GM12872 (cell line): ENCODE results near the gene JMJD8.

ENCODE experiments used
- CTCF ChIP-seq: IDR thresholded peaks from 3 replicates; pipeline ENCODE4 v1.5.1; 2011; ENCODE audit warnings: low read depth, mild to moderate bottlenecking, low read length, moderate library complexity; ENCODE audit not compliant: insufficient read depth

The JMJD8 gene

GRCh38 chr16:647173-647902, 36.8 kb downstream of the JMJD8 start:
- TF ChIP-seq CTCF: no peak

GRCh38 chr16:646679-647172, 37.4 kb downstream of the JMJD8 start:
- no peak for TF ChIP-seq CTCF

- no peak for TF ChIP-seq CTCF
Measured at GRCh38 chr16:645852-646678, 38.1 kb downstream of the JMJD8 start.

GRCh38 chr16:644556-644955, 39.6 kb downstream of the JMJD8 start:
- no peak for TF ChIP-seq CTCF

GRCh38 chr16:643050-643368, 41.1 kb downstream of the JMJD8 start:
- no peak for TF ChIP-seq CTCF

GRCh38 chr16:642189-643049, 41.7 kb downstream of the JMJD8 start:
- no peak for TF ChIP-seq CTCF
